Thyroid gland (tissue), 4 donors: ENCODE data around the gene KCTD1.

Source experiments
- CTCF ChIP-seq, 6 experiments: fragments of 200-600 bp in 3 of 6; fragments of 450-650 bp in 3 of 6; sonication (generic) in 3 of 6; IDR thresholded peaks; one replicate each; pipeline ENCODE4 v1.5.1; 2016 to 2019; ENCODE audit warnings: antibody characterized with exemption in 6 of 6, mild to moderate bottlenecking in 2 of 6, inconsistent platforms in 1 of 6, moderate library complexity in 1 of 6
- POLR2A ChIP-seq, 2 donors: fragments of 450-650 bp; IDR thresholded peaks; one replicate each; pipeline ENCODE4 v1.6.1; 2017; ENCODE audit warnings: antibody characterized with exemption in 2 of 2, mild to moderate bottlenecking in 2 of 2, moderate library complexity in 1 of 2

GRCh38 chr18:26440644-26441043 is 107.7 kb downstream of the KCTD1 start:
- TF ChIP-seq CTCF (IDR thresholded peaks at IDR 0.05) (no peak), POLR2A (IDR thresholded peaks at IDR 0.05) (no peak)
